KBM-7 (cell line): ENCODE data around the gene COX14.
"Not testable (repeated sequence)": the region's sequence is repeated elsewhere in the genome, so short reads cannot be mapped to it uniquely, and the experiment has no call there.

Experiments
- DNase-seq: peaks from one replicate; pipeline ENCODE4 v3.0.0-alpha.2; 2015
- in situ Hi-C: fragments of 300-500 bp; cut with MboI; formaldehyde crosslinking; loops from 2 replicates; pipeline ENCODE4 v1.14.3; 2020; ENCODE audit warnings: low sequenced_read_pairs, low pct_unique_long_range_greater_than_20kb, mixed read lengths

Gene COX14

DNA sequence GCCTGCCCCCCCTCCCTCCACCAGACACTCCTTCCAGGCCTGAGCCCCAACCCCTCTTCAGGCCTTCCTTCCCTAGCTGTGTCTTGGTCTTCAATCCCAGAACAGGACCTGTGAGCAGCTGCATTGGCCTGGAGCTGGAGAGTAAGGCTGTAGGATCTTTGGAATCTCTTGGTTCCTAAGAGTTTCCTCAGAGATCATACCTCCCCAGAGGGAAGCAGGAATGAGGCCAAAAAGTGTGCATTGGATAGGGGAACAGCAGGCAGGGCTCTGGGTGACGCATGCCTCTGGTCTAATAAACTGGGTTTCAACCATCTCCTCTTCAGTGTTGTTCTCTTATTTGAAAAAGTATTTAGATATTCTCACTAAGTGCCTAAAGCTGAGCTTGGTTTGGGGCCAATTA, 28.7 kb upstream of the COX14 start:
- DNase-seq, result no peak
- in situ Hi-C loops, result no loop called here

DNA sequence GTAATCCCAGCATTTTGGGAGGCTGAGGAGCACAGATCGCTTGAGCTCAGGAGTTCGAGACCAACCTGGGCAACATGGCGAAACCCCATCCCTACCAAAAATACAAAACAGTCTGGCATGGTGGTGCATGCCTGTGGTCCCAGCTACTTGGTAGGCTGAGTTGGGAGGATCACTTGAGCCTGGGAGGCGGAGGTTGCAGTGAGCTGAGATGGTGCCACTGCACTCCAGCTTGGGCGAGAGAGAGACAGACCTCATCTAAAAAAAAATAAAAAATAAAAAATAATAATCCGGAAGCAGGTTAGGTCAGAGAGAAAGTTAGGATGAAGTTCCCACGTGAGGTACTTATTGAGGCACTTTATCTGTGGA, 27.6 kb upstream of the COX14 start:
- in situ Hi-C loops, DNase-seq: not testable (repeated sequence)

DNA sequence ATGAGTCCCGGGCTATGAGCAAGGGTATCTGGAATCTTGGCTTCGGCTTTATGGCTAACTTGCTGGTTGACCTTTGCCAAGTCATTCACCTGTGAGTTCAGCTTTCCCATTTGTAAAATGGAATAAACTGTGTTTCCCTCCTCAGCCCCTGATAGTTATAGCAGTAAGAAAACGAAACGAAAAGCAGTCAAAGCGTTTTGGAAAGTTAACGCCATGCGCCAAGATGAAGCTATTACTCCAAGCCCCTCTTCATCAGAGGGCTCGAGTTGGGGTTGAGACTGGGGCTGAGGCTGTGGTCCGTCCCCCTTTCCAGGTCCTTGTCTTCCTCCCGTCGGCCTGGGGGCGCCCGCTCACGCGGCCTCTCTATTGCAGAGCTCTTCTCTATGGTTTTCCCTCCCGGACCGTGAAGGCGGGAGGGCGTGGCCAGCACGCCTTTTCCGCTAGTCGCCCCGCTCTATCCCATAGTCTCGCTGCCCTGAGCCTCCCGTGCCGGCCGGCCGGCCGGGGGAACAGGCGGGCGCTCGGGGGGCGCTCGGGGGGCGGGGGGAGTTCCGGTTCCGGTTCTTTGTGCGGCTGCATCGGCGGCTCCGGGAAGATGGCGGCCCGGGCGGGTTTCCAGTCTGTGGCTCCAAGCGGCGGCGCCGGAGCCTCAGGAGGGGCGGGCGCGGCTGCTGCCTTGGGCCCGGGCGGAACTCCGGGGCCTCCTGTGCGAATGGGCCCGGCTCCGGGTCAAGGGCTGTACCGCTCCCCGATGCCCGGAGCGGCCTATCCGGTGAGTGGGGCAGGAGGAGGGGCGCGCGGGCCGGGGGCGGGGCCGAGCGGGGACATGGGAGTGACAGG, 27.0 kb upstream of the COX14 start, which contains the start of gene SMARCD1:
SMARCD1 (plus strand) TSS at position 568 of the 840 bp plus-strand sequence; CDS start at position 596, 28 bp downstream.
- DNase-seq, result peak; percentile 91
- in situ Hi-C loops, result no loop called here

DNA sequence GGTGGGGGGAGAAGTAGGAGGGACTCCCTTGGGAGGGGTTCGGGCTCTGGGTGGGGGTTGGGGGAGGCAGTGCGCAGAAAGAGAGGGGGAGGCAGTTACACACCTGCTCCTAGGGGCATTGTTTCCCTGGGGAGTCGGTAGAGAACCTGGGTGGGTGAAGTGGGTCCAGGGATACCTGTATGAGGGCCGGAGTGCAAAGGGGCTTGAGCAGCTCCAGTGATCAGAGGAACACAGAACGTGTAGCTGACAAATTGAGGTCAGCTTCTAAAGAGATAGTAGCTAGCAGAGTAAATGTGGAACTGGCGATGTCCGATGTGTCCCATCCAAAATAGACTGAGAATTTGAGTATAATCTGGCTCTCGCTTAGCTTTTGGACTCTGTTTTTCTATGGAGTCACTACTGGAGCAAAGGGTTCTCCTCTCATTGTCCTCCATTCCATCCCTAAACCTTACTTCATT, 26.4 kb upstream of the COX14 start:
- in situ Hi-C loops, result no loop called here
- no peak for DNase-seq

DNA sequence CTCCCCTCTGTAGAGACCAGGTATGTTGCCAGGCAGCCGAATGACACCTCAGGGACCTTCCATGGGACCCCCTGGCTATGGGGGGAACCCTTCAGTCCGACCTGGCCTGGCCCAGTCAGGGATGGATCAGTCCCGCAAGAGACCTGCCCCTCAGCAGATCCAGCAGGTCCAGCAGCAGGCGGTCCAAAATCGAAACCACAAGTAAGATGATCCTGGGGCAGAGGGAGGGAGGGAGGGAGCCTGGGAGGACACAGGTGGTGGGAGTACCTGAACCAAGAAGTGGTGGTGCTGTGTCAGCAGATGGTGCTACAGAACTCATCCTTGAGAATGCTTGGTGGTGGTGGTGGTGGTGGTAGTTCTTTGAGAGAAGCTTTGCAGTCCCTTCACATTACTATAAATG, 25.9 kb upstream of the COX14 start:
- in situ Hi-C loops, result no loop called here

DNA sequence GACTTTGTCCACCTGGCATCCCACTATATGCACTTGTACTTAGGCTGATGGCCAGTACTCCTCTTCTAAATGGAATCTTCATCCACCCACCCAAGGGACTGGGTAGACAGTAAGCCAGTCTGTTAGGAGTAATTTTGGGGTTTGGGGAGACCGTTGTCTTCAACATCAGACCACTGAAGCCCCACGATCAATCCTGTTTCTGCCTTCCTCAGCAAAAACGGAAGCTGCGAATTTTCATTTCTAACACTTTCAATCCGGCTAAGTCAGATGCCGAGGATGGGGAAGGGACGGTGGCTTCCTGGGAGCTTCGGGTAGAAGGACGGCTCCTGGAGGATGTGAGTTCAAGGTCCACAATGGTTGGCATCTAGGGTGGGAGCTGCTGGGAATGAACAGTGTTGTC, 24.9 kb upstream of the COX14 start:
- in situ Hi-C loops, result no loop called here
- no peak for DNase-seq

More for the DNA sequence above, 25.9 kb upstream of the COX14 start:
- no peak for DNase-seq

DNA sequence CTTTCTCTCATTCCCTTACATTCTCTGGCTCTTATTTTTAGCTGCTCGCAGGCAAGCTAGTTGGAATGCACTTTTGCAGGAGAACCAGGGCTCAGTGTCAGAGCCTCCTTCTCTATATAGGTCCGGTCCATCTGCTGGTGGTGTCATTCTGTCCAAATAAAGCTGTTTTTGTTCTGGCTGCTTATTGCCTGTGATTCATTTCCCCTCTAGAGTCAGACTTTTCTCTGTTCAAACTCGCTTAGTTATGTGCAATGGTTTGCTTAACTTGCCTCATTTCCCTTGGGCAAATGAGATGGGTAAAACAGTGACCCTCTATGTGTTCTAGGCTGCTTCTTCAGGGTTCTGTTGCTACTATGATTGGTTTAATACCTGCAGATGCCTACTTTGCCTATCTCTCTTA, 24.0 kb upstream of the COX14 start:
- in situ Hi-C loops, result no loop called here
- DNase-seq, result no peak

DNA sequence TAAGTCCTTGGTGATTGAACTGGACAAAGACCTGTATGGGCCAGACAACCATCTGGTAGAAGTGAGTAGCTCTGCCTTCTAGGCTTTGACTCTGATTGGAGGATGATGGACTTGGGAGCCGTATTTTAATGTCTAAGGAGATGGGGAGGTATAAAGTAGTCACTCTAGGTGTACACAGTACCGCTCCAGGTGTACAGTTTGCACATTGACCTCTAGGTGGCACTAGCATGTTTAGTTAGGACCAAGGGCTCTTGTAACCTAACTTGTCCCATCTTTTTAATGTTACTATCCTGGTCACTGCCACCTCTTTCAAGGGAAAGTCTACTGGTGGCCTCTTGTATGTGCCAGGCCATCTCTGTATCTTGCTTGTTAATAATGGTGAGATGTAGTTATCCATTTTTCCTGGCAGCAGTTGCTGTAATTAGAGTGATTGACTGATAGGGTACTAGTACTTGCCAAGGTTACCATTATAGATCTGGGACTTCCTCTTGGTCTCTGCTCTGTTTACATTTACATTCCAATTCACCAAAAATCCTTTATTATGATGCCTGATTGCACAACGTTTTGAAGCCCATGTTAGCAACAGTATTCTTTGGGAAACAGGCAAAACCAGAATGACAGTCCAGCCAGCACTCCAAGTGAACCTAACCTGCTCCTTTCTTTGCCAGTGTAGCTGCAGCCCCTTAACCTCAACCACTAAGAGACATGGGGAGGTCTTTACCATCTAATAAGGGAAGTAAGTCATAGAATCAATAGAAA, 23.3 kb upstream of the COX14 start:
- DNase-seq, result peak; percentile 70
- in situ Hi-C loops, result no loop called here

DNA sequence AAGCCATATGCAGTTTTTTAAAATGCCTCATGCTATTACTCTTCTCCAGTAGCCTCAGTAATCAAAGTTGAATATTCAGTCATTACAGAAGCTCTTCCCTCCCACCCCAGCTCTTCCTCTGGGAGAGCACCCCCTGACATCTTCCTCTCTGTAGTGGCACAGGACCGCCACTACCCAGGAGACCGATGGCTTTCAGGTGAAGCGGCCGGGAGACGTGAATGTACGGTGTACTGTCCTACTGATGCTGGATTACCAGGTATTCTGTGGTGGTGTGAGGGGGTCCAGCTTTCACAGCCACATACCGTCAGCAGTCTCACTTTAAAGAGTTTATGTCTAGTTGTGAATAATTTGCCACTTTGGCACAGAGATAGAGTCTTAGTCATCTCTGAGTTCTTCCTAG, 22.3 kb upstream of the COX14 start:
- in situ Hi-C loops, result no loop called here
- DNase-seq, result no peak

DNA sequence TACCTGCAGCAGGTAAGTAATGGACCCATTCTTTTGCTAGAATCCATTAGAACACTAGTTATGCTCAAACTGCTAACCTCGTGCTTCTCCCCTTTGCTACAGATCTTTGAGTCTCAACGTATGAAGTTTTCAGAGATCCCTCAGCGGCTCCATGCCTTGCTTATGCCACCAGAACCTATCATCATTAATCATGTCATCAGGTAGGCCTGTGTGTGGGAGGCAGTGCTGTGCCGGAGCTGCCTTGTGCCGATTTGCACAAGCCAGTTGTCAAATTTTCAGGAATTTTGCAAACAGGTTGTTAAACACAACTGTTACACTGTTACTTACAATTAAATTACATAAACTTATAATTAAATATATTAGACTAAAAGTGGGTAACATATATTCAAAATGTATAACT, 21.6 kb upstream of the COX14 start:
- no peak for DNase-seq
- in situ Hi-C loops, result no loop called here

DNA sequence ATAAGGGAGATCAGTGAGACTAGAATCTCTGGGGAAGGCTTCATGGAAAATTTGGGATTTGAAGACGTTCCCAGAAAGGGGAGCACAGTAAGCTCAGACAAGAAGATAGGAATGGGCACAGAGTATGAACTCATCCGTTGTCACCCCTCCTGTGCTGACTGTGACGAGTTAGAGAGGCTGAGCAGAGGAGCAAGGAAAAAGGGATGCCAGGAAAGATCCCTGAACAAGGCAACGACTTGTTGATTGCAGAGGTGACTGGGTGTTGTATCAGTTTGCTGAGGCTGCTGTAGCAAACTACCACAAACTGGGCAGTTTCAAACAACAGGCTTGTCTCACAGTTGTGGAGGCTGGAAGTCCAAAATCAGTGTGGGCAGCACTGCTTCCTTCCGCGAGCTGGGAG, 14.1 kb upstream of the COX14 start:
- in situ Hi-C loops, result no loop called here
- DNase-seq, result no peak

DNA sequence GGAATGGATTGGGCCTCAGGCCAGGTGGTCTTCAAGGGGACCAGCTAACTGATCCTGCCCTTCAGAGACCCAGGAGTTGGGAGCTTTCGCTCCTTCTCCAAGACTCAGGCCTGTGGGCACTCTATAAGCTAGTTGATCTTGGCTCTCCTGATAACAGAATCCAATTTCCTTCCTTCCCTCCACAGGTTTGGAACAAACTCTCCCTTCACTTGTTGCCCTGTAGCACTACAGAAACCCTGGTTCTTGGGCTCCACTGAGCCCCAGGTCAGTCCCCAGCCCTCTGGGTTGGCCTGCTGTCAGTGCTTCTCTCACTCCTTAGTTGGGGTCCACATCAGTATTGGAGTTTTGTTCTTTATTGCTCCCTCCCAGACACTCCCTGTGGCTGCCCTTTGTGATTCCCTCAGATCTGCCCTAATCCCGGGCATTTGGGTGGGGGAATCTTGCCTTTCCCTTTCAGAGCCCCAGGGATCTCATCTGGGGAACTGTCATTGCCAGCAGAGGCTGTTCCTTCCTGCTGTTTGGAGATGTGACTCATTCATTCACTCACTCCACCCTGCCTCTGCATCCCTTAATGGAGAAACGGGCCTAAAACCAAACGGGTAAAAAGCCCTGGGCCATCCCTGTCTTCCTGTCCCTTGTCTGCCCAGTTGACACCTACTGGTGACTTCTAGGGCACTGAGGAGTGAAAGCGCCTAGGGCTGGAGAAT, 12.6 kb upstream of the COX14 start:
- in situ Hi-C loops, result no loop called here
- DNase-seq, result no peak

DNA sequence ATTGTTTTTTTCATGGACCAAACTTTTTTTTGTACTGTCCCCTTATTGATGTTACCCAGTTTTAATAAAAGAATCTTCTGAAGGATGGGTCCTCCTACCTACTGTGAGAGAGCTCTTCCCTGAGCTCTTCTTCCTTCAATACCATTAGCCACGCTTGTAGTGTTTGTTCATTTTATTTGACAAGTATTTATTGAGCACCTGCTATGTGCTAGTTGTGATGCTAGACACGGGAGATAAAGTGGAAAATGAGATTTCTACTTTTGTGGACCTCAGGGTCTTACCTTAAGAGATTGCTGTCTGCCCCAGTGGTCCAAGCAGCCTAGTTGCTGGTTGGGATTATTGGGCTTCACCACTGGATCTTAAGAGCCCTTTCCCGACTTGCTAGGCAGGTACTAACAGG, 11.5 kb upstream of the COX14 start:
- no peak for DNase-seq
- in situ Hi-C loops, result no loop called here

DNA sequence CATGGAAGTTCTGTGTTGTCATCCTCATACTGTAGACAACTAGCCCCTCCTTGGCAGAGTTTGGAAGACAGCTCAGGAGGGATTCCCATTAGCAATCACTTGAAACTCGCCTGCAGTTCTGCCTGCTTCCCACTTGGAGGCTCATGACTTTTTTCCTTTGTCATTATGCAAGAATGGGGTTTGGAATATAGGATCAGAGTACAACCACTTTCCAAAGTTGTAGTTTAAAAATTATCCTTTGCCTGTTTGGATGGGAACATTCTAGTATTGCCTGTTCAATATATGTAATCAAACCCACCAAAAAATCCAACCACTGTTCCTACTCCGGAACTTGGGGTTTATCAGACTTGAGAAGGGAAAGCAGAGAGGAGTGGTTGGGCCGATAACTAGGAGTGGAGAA, 10.4 kb upstream of the COX14 start:
- no peak for DNase-seq

DNA sequence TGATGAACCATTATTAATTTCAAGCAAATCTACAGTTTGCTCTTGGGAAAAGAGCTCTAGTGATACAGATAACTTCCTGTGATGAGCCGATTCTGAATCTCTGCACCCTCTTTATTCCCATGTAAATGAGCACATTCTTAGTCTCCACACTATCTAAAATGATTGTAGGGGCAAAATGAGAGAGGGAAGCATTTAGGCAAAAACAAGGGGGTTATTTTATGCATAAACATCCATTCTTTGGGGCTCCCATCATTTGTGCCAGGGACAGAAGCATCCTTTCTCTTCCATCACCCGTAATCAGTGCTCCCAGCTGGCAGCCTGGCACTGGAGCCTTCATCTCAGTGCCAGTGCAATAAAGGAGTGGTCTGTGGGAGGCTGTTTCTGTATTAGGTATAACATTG, 9.9 kb upstream of the COX14 start:
- DNase-seq, result no peak
- in situ Hi-C loops, result no loop called here

More for the DNA sequence above, 10.4 kb upstream of the COX14 start:
- in situ Hi-C loops, result no loop called here

DNA sequence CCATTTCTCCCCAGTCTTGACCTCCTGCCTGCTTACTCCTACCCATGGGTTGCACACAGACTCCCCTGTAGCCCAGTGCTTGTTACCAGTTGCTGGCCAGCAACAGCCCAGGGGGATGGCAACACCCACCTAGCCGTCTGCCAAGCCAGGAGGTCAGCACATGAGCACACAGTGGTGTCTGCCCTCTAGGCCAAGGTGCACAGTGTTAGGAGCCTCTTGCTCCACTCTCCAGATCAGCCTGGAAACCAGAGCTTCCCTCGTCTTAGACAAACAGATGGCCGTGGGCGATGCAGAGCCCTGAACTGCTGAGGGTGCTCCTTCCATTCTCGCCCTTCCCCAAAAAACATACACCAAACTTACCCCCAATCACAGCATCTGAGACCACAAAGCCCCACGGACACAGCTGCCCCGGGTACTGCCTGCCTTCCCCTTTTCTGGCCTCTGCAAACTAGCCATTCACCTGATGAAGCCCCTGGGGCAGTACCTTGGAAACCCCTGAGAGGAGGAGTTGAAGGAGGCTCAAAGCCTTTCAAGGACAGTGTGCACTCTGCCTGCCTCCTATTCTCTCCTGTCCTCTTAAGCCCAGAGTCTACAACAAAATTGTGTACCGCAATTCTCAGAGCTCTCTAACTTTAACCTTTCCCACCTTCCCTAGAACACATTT, 9.3 kb upstream of the COX14 start:
- in situ Hi-C loops, result no loop called here
- no peak for DNase-seq

DNA sequence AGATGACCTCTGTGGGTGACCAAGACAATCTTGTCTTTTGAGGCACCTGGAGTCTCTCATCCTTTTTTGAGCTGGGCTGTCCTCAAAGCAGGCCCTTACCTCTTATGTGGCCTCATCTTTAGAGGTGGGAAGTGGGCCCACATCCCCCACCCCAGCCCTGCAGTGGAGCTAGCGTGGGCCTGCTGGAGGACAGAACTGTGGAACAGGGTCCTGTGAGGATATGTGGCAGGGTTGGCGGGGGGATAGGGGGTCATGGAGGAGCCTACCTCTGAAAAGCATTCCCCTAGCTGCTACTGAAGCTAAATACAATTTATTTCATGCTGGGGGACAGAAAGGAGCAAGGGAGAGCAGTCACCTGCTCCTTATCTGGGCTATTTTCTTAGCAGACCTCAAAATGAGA, 8.7 kb upstream of the COX14 start:
- no peak for DNase-seq
- in situ Hi-C loops, result no loop called here

DNA sequence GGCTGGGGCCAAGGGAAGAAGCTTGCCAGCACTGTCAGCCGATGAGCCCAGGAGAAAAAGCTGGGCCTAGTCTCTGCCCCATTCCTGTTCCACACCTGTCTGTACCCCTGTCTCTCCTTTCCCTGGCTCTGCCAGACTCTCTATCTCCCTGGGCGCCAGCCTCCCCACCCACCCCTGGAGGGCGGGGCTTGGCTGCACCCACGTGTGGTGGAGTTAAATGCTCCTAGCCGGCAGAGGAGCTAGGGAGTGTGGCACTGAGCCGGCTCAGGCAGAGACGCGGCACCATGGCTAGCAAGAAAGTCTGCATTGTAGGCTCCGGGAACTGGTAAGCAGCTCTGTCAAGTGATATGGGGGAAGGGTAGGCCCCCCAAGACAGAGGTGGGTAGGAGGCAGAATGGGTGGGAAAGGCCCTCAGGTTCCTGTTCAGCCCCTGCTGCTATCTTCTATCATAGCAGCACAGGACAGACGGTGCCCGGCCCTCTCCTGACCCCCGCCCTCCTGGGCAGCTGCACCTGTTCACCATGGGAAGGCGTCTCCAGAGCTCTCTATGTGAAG, 8.2 kb upstream of the COX14 start, which contains the start of gene GPD1:
GPD1 (plus strand) TSS at position 242 of the 555 bp plus-strand sequence; CDS start at position 285, 43 bp downstream.
- DNase-seq, result no peak
- in situ Hi-C loops, result no loop called here
